WI38 (cell line): ENCODE data around the gene WDR27.

ENCODE experiments used
- H3K4me3 ChIP-seq: 2 replicates; pipeline ENCODE4 v1.5.1; 2011; ENCODE audit warnings: low read depth, mild to moderate bottlenecking, control low read depth, low read length
- CTCF ChIP-seq: IDR thresholded peaks from 2 replicates; pipeline ENCODE4 v1.5.1; 2012; ENCODE audit warnings: low read depth, mild to moderate bottlenecking, control low read depth, low read length

WDR27 gene

GRCh38 chr6:169669889-169670288, 31.9 kb downstream of the WDR27 start:
- H3K4me3 ChIP-seq: no peak overlapping the region
- no peak for TF ChIP-seq CTCF

- H3K4me3 ChIP-seq: no peak overlapping the region
- no peak for TF ChIP-seq CTCF
Observed at GRCh38 chr6:169669147-169669546, 32.7 kb downstream of the WDR27 start.

GRCh38 chr6:169668203-169668847, 33.5 kb downstream of the WDR27 start:
- no peak overlapping the region for H3K4me3 ChIP-seq
- TF ChIP-seq CTCF: no peak

GRCh38 chr6:169667716-169668115, 34.1 kb downstream of the WDR27 start:
- TF ChIP-seq CTCF: no peak
- no peak overlapping the region for H3K4me3 ChIP-seq

GRCh38 chr6:169666441-169666840, 35.4 kb downstream of the WDR27 start:
- no peak for TF ChIP-seq CTCF
- no peak overlapping the region for H3K4me3 ChIP-seq

- TF ChIP-seq CTCF: no peak
- H3K4me3 ChIP-seq: no peak overlapping the region
Observed at GRCh38 chr6:169665289-169665688, 36.5 kb downstream of the WDR27 start.

- no peak for TF ChIP-seq CTCF
- H3K4me3 ChIP-seq: no peak overlapping the region
Observed at GRCh38 chr6:169664227-169664626, 37.6 kb downstream of the WDR27 start.
